Duodenal mucosa (tissue), 2 donors: ENCODE results near the gene NHLRC4.

Experiments used
- H3K27ac ChIP-seq: one replicate; pipeline ENCODE4 v1.7.0; 2013; ENCODE audit warnings: low read depth, low read length
- H3K27me3 ChIP-seq, 2 donors: one replicate each; pipeline ENCODE4 v1.7.0; 2013; ENCODE audit warnings: low read length in 2 of 2, control low read depth in 1 of 2; ENCODE audit not compliant: insufficient read depth in 2 of 2, control insufficient read depth in 1 of 2
- H3K36me3 ChIP-seq, 2 donors: one replicate each; pipeline ENCODE4 v1.7.0; 2013; ENCODE audit warnings: low read length in 2 of 2, control low read depth in 1 of 2; ENCODE audit not compliant: insufficient read depth in 2 of 2, control insufficient read depth in 1 of 2
- H3K4me1 ChIP-seq, 2 donors: one replicate each; pipeline ENCODE4 v1.7.0; 2013; ENCODE audit warnings: low read length in 2 of 2, control low read depth in 1 of 2; ENCODE audit not compliant: insufficient read depth in 2 of 2, control insufficient read depth in 1 of 2
- H3K4me3 ChIP-seq, 2 donors: one replicate each; pipeline ENCODE4 v1.7.0; 2013; ENCODE audit warnings: low read length in 2 of 2, low read depth in 1 of 2
- H3K9ac ChIP-seq, 2 donors: one replicate each; pipeline ENCODE4 v1.7.0; 2013; ENCODE audit warnings: low read length in 2 of 2, low read depth in 1 of 2
- H3K9me3 ChIP-seq, 2 donors: one replicate each; pipeline ENCODE4 v1.7.0; 2013; ENCODE audit warnings: low read length in 2 of 2, control low read depth in 1 of 2; ENCODE audit not compliant: control insufficient read depth in 1 of 2

Gene NHLRC4

GRCh38 chr16:554297-554621 lies 12.5 kb upstream of the NHLRC4 start:
- H3K9ac ChIP-seq = no peak overlapping the region
- no peaks in the 10 kb centered on the region for H3K4me1 ChIP-seq
- no peak overlapping the region for H3K4me3 ChIP-seq
- H3K27ac ChIP-seq = no peak overlapping the region
- H3K27me3 ChIP-seq = peaks cover 4 to 18% of the 10 kb centered on the region in 2 donors
- H3K36me3 ChIP-seq = peaks cover 4 to 26% of the 10 kb centered on the region in 2 donors
- H3K9me3 ChIP-seq = no peaks in the 10 kb centered on the region

GRCh38 chr16:554640-555365 lies 12.0 kb upstream of the NHLRC4 start:
- no peak overlapping the region for H3K9ac ChIP-seq
- peaks cover 1 to 23% of the 10 kb centered on the region in 2 donors for H3K36me3 ChIP-seq
- H3K27me3 ChIP-seq = peaks cover 9 to 20% of the 10 kb centered on the region in 2 donors
- no peaks in the 10 kb centered on the region for H3K4me1 ChIP-seq
- H3K27ac ChIP-seq = no peak overlapping the region
- H3K4me3 ChIP-seq = peak overlapping the region in 1 of 2 donors; percentile 5
- H3K9me3 ChIP-seq = no peaks in the 10 kb centered on the region

- H3K4me1 ChIP-seq = no peaks in the 10 kb centered on the region
- H3K9me3 ChIP-seq = no peaks in the 10 kb centered on the region
- H3K36me3 ChIP-seq = peaks cover 0 to 18% of the 10 kb centered on the region in 2 donors
- no peak overlapping the region for H3K27ac ChIP-seq
- H3K4me3 ChIP-seq = no peak overlapping the region
- H3K27me3 ChIP-seq = peaks cover 10 to 21% of the 10 kb centered on the region in 2 donors
- no peak overlapping the region for H3K9ac ChIP-seq
These were observed 11.0 kb upstream of the NHLRC4 start for GRCh38 chr16:555528-556473.

- H3K9ac ChIP-seq = no peak overlapping the region
- no peak overlapping the region for H3K4me3 ChIP-seq
- H3K27ac ChIP-seq = no peak overlapping the region
- H3K9me3 ChIP-seq = no peaks in the 10 kb centered on the region
- H3K36me3 ChIP-seq = peaks cover 0 to 12% of the 10 kb centered on the region in 2 donors
- H3K4me1 ChIP-seq = no peaks in the 10 kb centered on the region
- peaks cover 18 to 29% of the 10 kb centered on the region in 2 donors for H3K27me3 ChIP-seq
These were observed 10.2 kb upstream of the NHLRC4 start for GRCh38 chr16:556474-557173.

GRCh38 chr16:557463-558297 lies 9.1 kb upstream of the NHLRC4 start:
- peaks cover 0 to 4% of the 10 kb centered on the region in 2 donors for H3K36me3 ChIP-seq
- H3K9ac ChIP-seq = no peak overlapping the region
- no peak overlapping the region for H3K4me3 ChIP-seq
- H3K27me3 ChIP-seq = peaks cover 22 to 40% of the 10 kb centered on the region in 2 donors
- H3K4me1 ChIP-seq = no peaks in the 10 kb centered on the region
- no peaks in the 10 kb centered on the region for H3K9me3 ChIP-seq
- H3K27ac ChIP-seq = no peak overlapping the region

- Histone ChIP-seq H3K4me1 (no peaks in the 10 kb centered on the region), H3K9me3 (no peaks in the 10 kb centered on the region), H3K27me3 (peaks cover 22 to 41% of the 10 kb centered on the region in 2 donors), H3K9ac (no peak overlapping the region), H3K36me3 (peaks cover 0 to 4% of the 10 kb centered on the region in 2 donors), H3K27ac (no peak overlapping the region), H3K4me3 (no peak overlapping the region)
These were observed 8.3 kb upstream of the NHLRC4 start for GRCh38 chr16:558298-559020.

GRCh38 chr16:559021-559380 lies 7.8 kb upstream of the NHLRC4 start:
- Histone ChIP-seq H3K27ac (no peak overlapping the region), H3K27me3 (peaks cover 22 to 41% of the 10 kb centered on the region in 2 donors), H3K9me3 (no peaks in the 10 kb centered on the region), H3K9ac (no peak overlapping the region), H3K36me3 (peaks cover 0 to under 1% of the 10 kb centered on the region in 2 donors), H3K4me3 (no peak overlapping the region), H3K4me1 (no peaks in the 10 kb centered on the region)

GRCh38 chr16:559411-560203 lies 7.2 kb upstream of the NHLRC4 start:
- Histone ChIP-seq H3K27me3 (peaks cover 22 to 41% of the 10 kb centered on the region in 2 donors), H3K27ac (no peak overlapping the region), H3K9me3 (no peaks in the 10 kb centered on the region), H3K9ac (no peak overlapping the region), H3K36me3 (no peaks in the 10 kb centered on the region), H3K4me1 (no peaks in the 10 kb centered on the region), H3K4me3 (no peak overlapping the region)
